ENCODE results near the gene SLC38A6. TPM values are rescaled to one million over a fixed set of nuclear protein-coding genes. Genes with fewer than 3 reads are reported as not detected.

SLC38A6 gene
- total RNA-seq, 3 donors from 2014 or later (not counting 1 experiment from before 2014, with no cell fraction given) = 7.1 to 11.0 (median 8.8) TPM

DNA sequence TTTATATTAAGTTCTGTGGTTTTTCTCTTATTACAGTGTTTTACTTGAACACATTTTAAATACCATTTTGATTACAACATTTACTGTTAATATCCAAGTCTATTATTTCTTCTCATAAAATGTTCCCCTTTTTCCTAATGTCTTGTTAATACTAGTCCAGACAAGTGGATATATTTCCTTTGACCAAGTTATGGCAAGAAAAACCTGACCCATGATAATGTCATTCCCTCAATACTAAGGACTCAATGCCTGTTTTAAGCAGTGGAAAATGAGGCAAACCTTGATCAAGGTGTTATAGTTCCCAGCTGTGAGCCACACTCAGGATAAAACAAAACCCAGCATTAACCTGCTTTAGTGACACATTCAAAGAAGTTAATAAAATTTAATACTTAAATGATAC, 12.4 kb upstream of the SLC38A6 start:
- Histone ChIP-seq H3K4me3 (ENCODE audit: low read length) (no peak overlapping the region), H3K36me3 (ENCODE audit: control insufficient read depth, insufficient read depth, low read length) (no peaks in the 10 kb centered on the region), H3K9me3 (ENCODE audit: control insufficient read depth, insufficient read depth, low read length) (no peaks in the 10 kb centered on the region), H3K27ac (ENCODE audit: low read length) (no peak overlapping the region), H3K4me1 (ENCODE audit: control insufficient read depth, insufficient read depth, low read length) (no peaks in the 10 kb centered on the region), H3K27me3 (ENCODE audit: control insufficient read depth, insufficient read depth, low read length) (no peaks in the 10 kb centered on the region)
- ATAC-seq (no peak), DNase-seq (no peak)
- intact Hi-C loops (cut with micrococcal nuclease) = no loop called here
- TF ChIP-seq, protein P1, sequence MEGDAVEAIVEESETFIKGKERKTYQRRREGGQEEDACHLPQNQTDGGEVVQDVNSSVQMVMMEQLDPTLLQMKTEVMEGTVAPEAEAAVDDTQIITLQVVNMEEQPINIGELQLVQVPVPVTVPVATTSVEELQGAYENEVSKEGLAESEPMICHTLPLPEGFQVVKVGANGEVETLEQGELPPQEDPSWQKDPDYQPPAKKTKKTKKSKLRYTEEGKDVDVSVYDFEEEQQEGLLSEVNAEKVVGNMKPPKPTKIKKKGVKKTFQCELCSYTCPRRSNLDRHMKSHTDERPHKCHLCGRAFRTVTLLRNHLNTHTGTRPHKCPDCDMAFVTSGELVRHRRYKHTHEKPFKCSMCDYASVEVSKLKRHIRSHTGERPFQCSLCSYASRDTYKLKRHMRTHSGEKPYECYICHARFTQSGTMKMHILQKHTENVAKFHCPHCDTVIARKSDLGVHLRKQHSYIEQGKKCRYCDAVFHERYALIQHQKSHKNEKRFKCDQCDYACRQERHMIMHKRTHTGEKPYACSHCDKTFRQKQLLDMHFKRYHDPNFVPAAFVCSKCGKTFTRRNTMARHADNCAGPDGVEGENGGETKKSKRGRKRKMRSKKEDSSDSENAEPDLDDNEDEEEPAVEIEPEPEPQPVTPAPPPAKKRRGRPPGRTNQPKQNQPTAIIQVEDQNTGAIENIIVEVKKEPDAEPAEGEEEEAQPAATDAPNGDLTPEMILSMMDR (IDR thresholded peaks at IDR 0.05) = no peak
- Mint-ChIP-seq H3K36me3 (no peaks in the 10 kb centered on the region), H3K4me1 (no peaks in the 10 kb centered on the region), H3K9me3 (no peaks in the 10 kb centered on the region), H3K27ac (no peak overlapping the region), H3K27me3 (ENCODE audit: low read depth in 2 of 2) (no peaks in the 10 kb centered on the region), H3K4me3 (no peak overlapping the region)

DNA sequence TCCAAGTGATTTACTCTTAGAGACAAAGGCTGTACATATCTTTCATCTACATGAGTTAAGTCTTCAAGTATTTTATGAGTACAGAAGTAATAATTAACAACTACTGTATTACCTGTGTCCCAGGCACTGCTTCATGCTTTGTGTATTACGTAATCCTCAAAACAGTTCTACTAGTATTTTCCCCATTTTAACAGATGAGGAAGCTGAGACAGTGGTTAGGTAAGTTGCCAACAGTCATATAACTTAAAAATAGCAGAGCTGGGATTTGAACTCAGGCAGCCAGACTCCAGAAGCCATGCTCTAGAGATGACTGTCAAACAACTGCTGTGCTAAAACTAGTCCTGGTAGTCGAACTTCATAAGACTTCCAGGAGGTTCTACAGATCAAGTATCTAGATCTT, 10.9 kb upstream of the SLC38A6 start:
- no peak overlapping the region for H3K27ac ChIP-seq (ENCODE audit: low read length)
- H3K9me3 ChIP-seq (ENCODE audit: control insufficient read depth, insufficient read depth, low read length) = no peaks in the 10 kb centered on the region
- no peaks in the 10 kb centered on the region for H3K27me3 ChIP-seq (ENCODE audit: control insufficient read depth, insufficient read depth, low read length)
- H3K27me3 Mint-ChIP-seq (ENCODE audit: low read depth in 2 of 2) = no peaks in the 10 kb centered on the region
- no peaks in the 10 kb centered on the region for H3K9me3 Mint-ChIP-seq
- no peaks in the 10 kb centered on the region for H3K4me1 ChIP-seq (ENCODE audit: control insufficient read depth, insufficient read depth, low read length)
- no peak overlapping the region for H3K27ac Mint-ChIP-seq
- no peaks in the 10 kb centered on the region for H3K36me3 ChIP-seq (ENCODE audit: control insufficient read depth, insufficient read depth, low read length)
- intact Hi-C loops (cut with micrococcal nuclease) = no loop called here
- no peak overlapping the region for H3K4me3 ChIP-seq (ENCODE audit: low read length)
- no peak overlapping the region for H3K4me3 Mint-ChIP-seq
- no CpG with 5 or more reads among the region's 2 CpGs for WGBS (ENCODE audit: insufficient coverage)
- ATAC-seq (no peak), DNase-seq (no peak)
- TF ChIP-seq, protein P1 (IDR thresholded peaks at IDR 0.05) = no peak
- H3K36me3 Mint-ChIP-seq = no peaks in the 10 kb centered on the region
- H3K4me1 Mint-ChIP-seq = no peaks in the 10 kb centered on the region

DNA sequence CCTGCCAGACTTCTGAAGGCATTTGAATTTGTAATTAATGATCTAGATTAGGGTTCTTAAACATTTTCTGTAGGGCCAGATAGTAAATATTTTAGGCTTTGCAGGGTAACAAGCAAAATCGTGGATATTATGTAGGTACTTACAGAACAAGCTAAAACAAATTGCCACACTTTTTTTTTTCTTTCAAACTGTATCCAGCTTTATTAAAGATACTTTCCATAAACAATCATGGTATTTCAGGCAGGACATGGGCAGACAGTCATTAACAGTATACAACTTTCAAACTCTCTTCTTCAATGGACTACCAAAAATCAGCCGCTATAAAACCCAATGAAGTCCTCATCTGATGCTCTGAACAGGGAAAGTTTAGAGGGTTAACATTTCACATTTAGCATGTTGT, 9.8 kb upstream of the SLC38A6 start:
- DNase-seq = no peak
- Histone ChIP-seq H3K4me1 (ENCODE audit: control insufficient read depth, insufficient read depth, low read length) (no peaks in the 10 kb centered on the region), H3K27me3 (ENCODE audit: control insufficient read depth, insufficient read depth, low read length) (no peaks in the 10 kb centered on the region), H3K4me3 (ENCODE audit: low read length) (no peak overlapping the region), H3K27ac (ENCODE audit: low read length) (no peak overlapping the region), H3K9me3 (ENCODE audit: control insufficient read depth, insufficient read depth, low read length) (no peaks in the 10 kb centered on the region), H3K36me3 (ENCODE audit: control insufficient read depth, insufficient read depth, low read length) (no peaks in the 10 kb centered on the region)
- no peak for ATAC-seq
- no CpG with 5 or more reads among the region's 2 CpGs for WGBS (ENCODE audit: insufficient coverage)
- Mint-ChIP-seq H3K27ac (no peak overlapping the region), H3K9me3 (no peaks in the 10 kb centered on the region), H3K36me3 (no peaks in the 10 kb centered on the region), H3K27me3 (ENCODE audit: low read depth in 2 of 2) (no peaks in the 10 kb centered on the region), H3K4me3 (no peak overlapping the region), H3K4me1 (no peaks in the 10 kb centered on the region)
- intact Hi-C loops (cut with micrococcal nuclease) = no loop called here
- TF ChIP-seq, protein P1 (IDR thresholded peaks at IDR 0.05) = no peak

GRCh38 chr14:60972295-60972694, 8.8 kb upstream of the SLC38A6 start:
- Histone ChIP-seq H3K36me3 (ENCODE audit: control insufficient read depth, insufficient read depth, low read length) (no peaks in the 10 kb centered on the region), H3K4me3 (ENCODE audit: low read length) (no peak overlapping the region), H3K4me1 (ENCODE audit: control insufficient read depth, insufficient read depth, low read length) (no peaks in the 10 kb centered on the region), H3K27me3 (ENCODE audit: control insufficient read depth, insufficient read depth, low read length) (no peaks in the 10 kb centered on the region), H3K9me3 (ENCODE audit: control insufficient read depth, insufficient read depth, low read length) (no peaks in the 10 kb centered on the region), H3K27ac (ENCODE audit: low read length) (no peak overlapping the region)
- TF ChIP-seq, protein P1 (IDR thresholded peaks at IDR 0.05) = no peak
- Mint-ChIP-seq H3K36me3 (no peaks in the 10 kb centered on the region), H3K9me3 (no peaks in the 10 kb centered on the region), H3K4me1 (no peaks in the 10 kb centered on the region), H3K27ac (no peak overlapping the region), H3K4me3 (no peak overlapping the region), H3K27me3 (ENCODE audit: low read depth in 2 of 2) (no peaks in the 10 kb centered on the region)
- DNase-seq = no peak
- intact Hi-C loops (cut with micrococcal nuclease) = no loop called here
- no peak for ATAC-seq
- 97% methylated on average over 15 of the region's 15 CpGs for WGBS (ENCODE audit: insufficient coverage)
